PFSK-1 (cell line): ENCODE data around the gene CNNM4.

Source experiments
- FOXP2 ChIP-seq: optimal IDR thresholded peaks from 2 replicates; pipeline ENCODE3; 2011; ENCODE audit warnings: borderline replicate concordance, control low read depth, inconsistent platforms; ENCODE audit not compliant: insufficient read depth; ENCODE audit errors: extremely low read length, extremely low read depth
- POLR2AphosphoS5 ChIP-seq: IDR thresholded peaks from 2 replicates; pipeline ENCODE4 v1.6.1; 2012; ENCODE audit warnings: low read depth, mild to moderate bottlenecking, control low read depth, low read length, moderate library complexity
- REST ChIP-seq, 2 experiments: IDR thresholded peaks; 2 replicates each; pipeline versions ENCODE4 v1.6.1 to v1.8.0; 2011 to 2012; ENCODE audit warnings: low read depth in 2 of 2, low read length in 2 of 2, control low read depth in 1 of 2, inconsistent platforms in 1 of 2, mild to moderate bottlenecking in 1 of 2, moderate library complexity in 1 of 2; ENCODE audit not compliant: insufficient read depth in 1 of 2
- SIN3A ChIP-seq: IDR thresholded peaks from 2 replicates; pipeline ENCODE4 v1.6.1; 2012; ENCODE audit warnings: mild to moderate bottlenecking, low read length, moderate library complexity, borderline replicate concordance; ENCODE audit not compliant: insufficient read depth
- TAF1 ChIP-seq: IDR thresholded peaks from 2 replicates; pipeline ENCODE4 v1.6.1; 2012; ENCODE audit warnings: low read length, control low read depth, borderline replicate concordance; ENCODE audit not compliant: insufficient read depth

- TF ChIP-seq REST (IDR thresholded peaks at IDR 0.05; ENCODE audit: insufficient read depth in 1 of 2, low read depth in 2 of 2, low read length in 2 of 2): no peak
- TF ChIP-seq SIN3A: no peak
- no peak for TF ChIP-seq TAF1
- no peak for TF ChIP-seq POLR2AphosphoS5
- no peak for TF ChIP-seq FOXP2
These were observed 64.4 kb downstream of the CNNM4 start for GRCh38 chr2:96825057-96825456.
